Motor neuron (in vitro differentiated cells): Measurements from ENCODE around the gene SCAF4. TPM values are rescaled to one million over a fixed set of nuclear protein-coding genes. Genes with fewer than 3 reads are reported as not detected.
"Not testable (repeated sequence)": the region's sequence is repeated elsewhere in the genome, so short reads cannot be mapped to it uniquely, and the experiment has no call there.

Experiments
- ATAC-seq, 8 experiments: fragments of 200-7000 bp; cut with Tn5 transposase; replicated peaks in 6 of 8; 2 replicates each; pipeline ENCODE4 v1.8.0; 2021; ENCODE audit warnings: mild to moderate bottlenecking in 8 of 8, moderate library complexity in 8 of 8
- H3K27ac ChIP-seq, 2 donors: fragments of 250-450 bp; sonication (Bioruptor Pico); 2 replicates each; pipeline ENCODE4 v1.9.0; 2021; ENCODE audit warnings: antibody characterized with exemption in 2 of 2, mild to moderate bottlenecking in 2 of 2, moderate library complexity in 1 of 2
- H3K4me1 ChIP-seq, 2 donors: fragments of 250-450 bp; sonication (Bioruptor Pico); replicated peaks in 1 of 2; 2 replicates each; pipeline ENCODE4 v1.6.1; 2021; ENCODE audit warnings: antibody characterized with exemption in 2 of 2, mild to moderate bottlenecking in 2 of 2, moderate library complexity in 1 of 2
- H3K4me3 ChIP-seq, 5 donors: fragments of 250-450 bp; sonication (Bioruptor Pico); 2 replicates each; pipeline ENCODE4 v1.9.0; 2021; ENCODE audit warnings: antibody characterized with exemption in 5 of 5, mild to moderate bottlenecking in 5 of 5, moderate library complexity in 4 of 5
- WGBS, 10 experiments: fragments of 450-650 bp; shearing (Covaris generic); methylation state at CpG; one replicate each; pipeline ENCODE4 v1.0.0; 2022; 5-methylcytosine and 5-hydroxymethylcytosine counted together
- in situ Hi-C, 9 experiments: fragments of 400-800 bp; cut with MboI; loops; one replicate each; pipeline ENCODE4 v1.15.0; 2021; ENCODE audit warnings: low sequenced_read_pairs in 9 of 9, low pct_unique_long_range_greater_than_20kb in 2 of 9; ENCODE audit not compliant: unreplicated experiment in 9 of 9
- total RNA-seq, 8 experiments: library from RNA; unstranded; fragments of 300-600 nt; gene quantifications; 2 replicates each; pipeline versions ENCODE4 v1.2.3 to v1.2.4, GENCODE V29; 2022

The SCAF4 gene
- total RNA-seq = 10 to 100 TPM in 5 of 8 experiments, 1 to 10 TPM in 3; 6.9 to 40.3 (median 15.5) TPM

- Histone ChIP-seq H3K4me3 (peak within 1 kb of the TSS; percentile 66 to 97 (median 90)), H3K27ac (peak within 1 kb of the TSS; percentile 86 to 92), H3K4me1 (peaks cover 18 to 33% of the 10 kb centered on the region in 2 donors)
- WGBS, 10 experiments = 0% methylated on average over 1 to 2 of the region's 98 CpGs; no CpG with 5 or more reads in 8 of the 10 experiments
- ATAC-seq = peak; percentile 76 to 91 (median 87)
- in situ Hi-C loops = no loop called here
Observed at GRCh38 chr21:31731857-31732596, at the start of gene SCAF4. Gene SCAF4, minus strand, starts transcription at chr21:31732118. Its CDS starts 426 bp downstream, at chr21:31731692.

- Histone ChIP-seq H3K4me3 (no peak overlapping the region), H3K27ac (no peak overlapping the region), H3K4me1 (peaks cover 0 to 2% of the 10 kb centered on the region in 2 donors)
- in situ Hi-C loops = loop anchor here in 5 of 9 experiments (25.0 kb wide), 1 partner anchor 481 kb away; no protein-coding TSS in a partner anchor
- 6 to 100% (median 69%) methylated on average over 1 to 4 of the region's 4 CpGs for WGBS, 10 experiments
- peak in 1 of 8 experiments; percentile 35 for ATAC-seq
Observed at GRCh38 chr21:31780944-31781343, 49.0 kb upstream of the SCAF4 start.

GRCh38 chr21:31778546-31778945 is 46.6 kb upstream of the SCAF4 start:
- peaks cover 0 to 2% of the 10 kb centered on the region in 2 donors for H3K4me1 ChIP-seq
- 19 to 100% (median 86%) methylated on average over 1 to 5 of the region's 5 CpGs; no CpG with 5 or more reads in 3 of the 10 experiments for WGBS, 10 experiments
- in situ Hi-C loops = loop anchor here in 5 of 9 experiments (25.0 kb wide), 1 partner anchor 484 kb away; no protein-coding TSS in a partner anchor
- H3K27ac ChIP-seq = no peak overlapping the region
- H3K4me3 ChIP-seq = no peak overlapping the region
- ATAC-seq = peak in 2 of 8 experiments; percentile 64 to 73

GRCh38 chr21:31777857-31778256 is 45.9 kb upstream of the SCAF4 start:
- Histone ChIP-seq H3K4me1 (peaks cover 0 to 2% of the 10 kb centered on the region in 2 donors), H3K4me3 (no peak overlapping the region), H3K27ac (no peak overlapping the region)
- in situ Hi-C loops = loop anchor here in 5 of 9 experiments (25.0 kb wide), 1 partner anchor 484 kb away; no protein-coding TSS in a partner anchor
- peak in 1 of 8 experiments; percentile 20 for ATAC-seq
- 8 to 100% (median 54%) methylated on average over 1 to 3 of the region's 5 CpGs; no CpG with 5 or more reads in 6 of the 10 experiments for whole genome bisulfite sequencing, 10 experiments

- no peaks in the 10 kb centered on the region for H3K4me1 ChIP-seq
- no peak overlapping the region for H3K27ac ChIP-seq
- WGBS, 10 experiments = 80 to 100% (median 93%) methylated on average over 1 of the region's 1 CpG; no CpG with 5 or more reads in 6 of the 10 experiments
- no peak overlapping the region for H3K4me3 ChIP-seq
- in situ Hi-C loops = loop anchor here in 1 of 9 experiments (25.0 kb wide), 1 partner anchor 88 kb away; the partner anchor contains the start of gene HUNK
- no peak for ATAC-seq
Observed at GRCh38 chr21:31774031-31774430, 42.1 kb upstream of the SCAF4 start.

GRCh38 chr21:31772674-31773555 is 41.0 kb upstream of the SCAF4 start:
- H3K4me3 ChIP-seq = no peak overlapping the region
- in situ Hi-C loops = loop anchor here in 1 of 9 experiments (25.0 kb wide), 1 partner anchor 89 kb away; the partner anchor contains the start of gene HUNK
- H3K4me1 ChIP-seq = no peaks in the 10 kb centered on the region
- no peak overlapping the region for H3K27ac ChIP-seq
- ATAC-seq = no peak
- WGBS, 10 experiments = 45 to 100% (median 80%) methylated on average over 1 to 5 of the region's 5 CpGs; no CpG with 5 or more reads in 1 of the 10 experiments

GRCh38 chr21:31771685-31772084 is 39.8 kb upstream of the SCAF4 start:
- Histone ChIP-seq H3K27ac (no peak overlapping the region), H3K4me3 (no peak overlapping the region), H3K4me1 (no peaks in the 10 kb centered on the region)
- WGBS, 10 experiments = 32 to 100% (median 65%) methylated on average over 1 to 3 of the region's 3 CpGs; no CpG with 5 or more reads in 2 of the 10 experiments
- no peak for ATAC-seq
- in situ Hi-C loops = loop anchor here in 1 of 9 experiments (25.0 kb wide), 1 partner anchor 91 kb away; the partner anchor contains the start of gene HUNK

GRCh38 chr21:31768710-31769109 is 36.8 kb upstream of the SCAF4 start:
- in situ Hi-C loops = loop anchor here in 1 of 9 experiments (25.0 kb wide), 1 partner anchor 94 kb away; the partner anchor contains the start of gene HUNK
- WGBS, 10 experiments = 57 to 100% (median 96%) methylated on average over 1 of the region's 1 CpG; no CpG with 5 or more reads in 2 of the 10 experiments
- H3K4me3 ChIP-seq = no peak overlapping the region
- H3K27ac ChIP-seq = no peak overlapping the region
- ATAC-seq = no peak
- H3K4me1 ChIP-seq = no peaks in the 10 kb centered on the region

- ATAC-seq = no peak
- 18 to 100% (median 93%) methylated on average over 1 to 3 of the region's 3 CpGs; no CpG with 5 or more reads in 3 of the 10 experiments for WGBS, 10 experiments
- H3K4me1 ChIP-seq = no peaks in the 10 kb centered on the region
- in situ Hi-C loops = loop anchor here in 1 of 9 experiments (25.0 kb wide), 1 partner anchor 95 kb away; the partner anchor contains the start of gene HUNK
- H3K27ac ChIP-seq = no peak overlapping the region
- no peak overlapping the region for H3K4me3 ChIP-seq
Observed at GRCh38 chr21:31766899-31767298, 35.0 kb upstream of the SCAF4 start.

GRCh38 chr21:31765850-31766249 is 33.9 kb upstream of the SCAF4 start:
- H3K4me1 ChIP-seq, H3K27ac ChIP-seq, H3K4me3 ChIP-seq: not testable (repeated sequence)
- WGBS, 10 experiments = 6 to 73% (median 35%) methylated on average over 1 to 4 of the region's 6 CpGs; no CpG with 5 or more reads in 2 of the 10 experiments
- in situ Hi-C loops = loop anchor here in 1 of 9 experiments (25.0 kb wide), 1 partner anchor 96 kb away; the partner anchor contains the start of gene HUNK
- ATAC-seq = peak in 3 of 8 experiments; percentile 56 to 64 (median 64)

GRCh38 chr21:31760931-31761330 is 29.0 kb upstream of the SCAF4 start:
- no peak for ATAC-seq
- 38 to 100% (median 84%) methylated on average over 1 to 4 of the region's 4 CpGs; no CpG with 5 or more reads in 4 of the 10 experiments for WGBS, 10 experiments

GRCh38 chr21:31756787-31757186 is 24.9 kb upstream of the SCAF4 start:
- ATAC-seq = no peak
- in situ Hi-C loops = loop anchor here in 1 of 9 experiments (25.0 kb wide), 1 partner anchor 106 kb away; the partner anchor contains the start of gene HUNK
- Histone ChIP-seq H3K27ac (no peak overlapping the region), H3K4me1 (peaks cover 6 to 10% of the 10 kb centered on the region in 2 donors), H3K4me3 (no peak overlapping the region)
- WGBS, 10 experiments = 20 to 100% (median 83%) methylated on average over 1 of the region's 1 CpG; no CpG with 5 or more reads in 1 of the 10 experiments

More at GRCh38 chr21:31760931-31761330, 29.0 kb upstream of the SCAF4 start:
- Histone ChIP-seq H3K27ac (no peak overlapping the region), H3K4me1 (peaks cover 6 to 10% of the 10 kb centered on the region in 2 donors), H3K4me3 (no peak overlapping the region)
- in situ Hi-C loops = loop anchor here in 1 of 9 experiments (25.0 kb wide), 1 partner anchor 101 kb away; the partner anchor contains the start of gene HUNK
